Erythroblast (primary cell): ENCODE results near the gene PRKCI.
"Not testable (repeated sequence)": the region's sequence is repeated elsewhere in the genome, so short reads cannot be mapped to it uniquely, and the experiment has no call there.

Experiments used
- GATA1 ChIP-seq: IDR thresholded peaks from 2 replicates; pipeline ENCODE4 v1.6.1; 2011; ENCODE audit warnings: low read depth, mild to moderate bottlenecking, control low read depth, low read length, moderate library complexity
- POLR2A ChIP-seq: IDR thresholded peaks from 2 replicates; pipeline ENCODE4 v1.6.1; 2011; ENCODE audit warnings: mild to moderate bottlenecking, low read length

DNA sequence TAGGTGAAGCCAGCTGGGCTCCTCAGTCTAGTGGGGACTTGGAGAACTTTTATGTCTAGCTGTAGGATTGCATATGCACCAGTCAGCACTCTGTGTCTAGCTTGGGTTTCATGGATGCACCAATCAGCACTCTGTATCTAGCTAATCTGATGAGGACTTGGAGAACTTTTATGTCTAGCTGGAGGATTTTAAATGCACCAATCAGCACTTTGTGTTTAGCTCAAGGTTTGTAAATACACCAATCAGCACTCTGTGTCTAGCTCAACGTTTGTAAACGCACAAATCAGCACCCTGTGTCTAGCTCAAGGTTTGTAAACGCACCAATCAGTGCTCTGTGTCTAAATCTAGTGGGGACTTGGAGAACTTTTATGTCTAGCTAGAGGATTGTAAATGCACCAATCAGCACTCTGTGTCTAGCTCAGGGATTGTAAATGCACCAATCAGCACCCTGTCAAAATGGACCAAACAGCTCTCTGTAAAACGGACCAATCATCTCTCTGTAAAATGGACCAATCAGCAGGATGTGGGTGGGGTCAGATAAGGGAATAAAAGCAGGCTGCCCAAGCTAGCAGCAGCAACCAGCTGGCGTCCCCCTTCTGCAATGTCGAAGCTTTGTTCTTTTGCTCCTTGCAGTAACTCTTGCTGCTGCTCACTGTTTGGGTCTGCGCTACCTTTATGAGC, 105.8 kb downstream of the PRKCI start:
- not testable (repeated sequence) for TF ChIP-seq POLR2A, GATA1
